NCI-H1105 treated with DMSO at 0.1 percent for 48 hours (cell line): Measurements from ENCODE around the gene TMEM127.

ENCODE experiments used
- DNase-seq: peaks from one replicate; lab custom pipeline; 2025; lab: John Stamatoyannopoulos, UW

The TMEM127 gene

DNA sequence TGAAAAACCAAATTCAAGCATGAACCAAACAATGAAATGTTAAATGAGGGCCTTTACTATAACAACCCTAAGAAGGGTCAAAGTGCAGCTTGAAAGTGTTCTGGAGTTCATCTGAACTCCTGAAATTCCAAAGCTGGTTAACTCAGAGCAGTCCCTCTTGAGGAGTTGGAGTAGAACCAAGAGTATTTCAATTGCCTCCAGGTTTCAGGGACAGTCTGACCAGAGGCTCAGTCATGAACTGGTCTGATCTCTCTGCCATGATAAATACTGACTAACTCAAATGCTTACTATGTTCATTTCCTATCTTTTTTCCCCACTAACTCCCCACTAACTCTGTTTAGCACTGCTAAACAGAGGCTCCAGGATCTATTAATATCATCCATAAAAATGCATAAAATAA lies 59.9 kb downstream of the TMEM127 start:
- no peak for DNase-seq

DNA sequence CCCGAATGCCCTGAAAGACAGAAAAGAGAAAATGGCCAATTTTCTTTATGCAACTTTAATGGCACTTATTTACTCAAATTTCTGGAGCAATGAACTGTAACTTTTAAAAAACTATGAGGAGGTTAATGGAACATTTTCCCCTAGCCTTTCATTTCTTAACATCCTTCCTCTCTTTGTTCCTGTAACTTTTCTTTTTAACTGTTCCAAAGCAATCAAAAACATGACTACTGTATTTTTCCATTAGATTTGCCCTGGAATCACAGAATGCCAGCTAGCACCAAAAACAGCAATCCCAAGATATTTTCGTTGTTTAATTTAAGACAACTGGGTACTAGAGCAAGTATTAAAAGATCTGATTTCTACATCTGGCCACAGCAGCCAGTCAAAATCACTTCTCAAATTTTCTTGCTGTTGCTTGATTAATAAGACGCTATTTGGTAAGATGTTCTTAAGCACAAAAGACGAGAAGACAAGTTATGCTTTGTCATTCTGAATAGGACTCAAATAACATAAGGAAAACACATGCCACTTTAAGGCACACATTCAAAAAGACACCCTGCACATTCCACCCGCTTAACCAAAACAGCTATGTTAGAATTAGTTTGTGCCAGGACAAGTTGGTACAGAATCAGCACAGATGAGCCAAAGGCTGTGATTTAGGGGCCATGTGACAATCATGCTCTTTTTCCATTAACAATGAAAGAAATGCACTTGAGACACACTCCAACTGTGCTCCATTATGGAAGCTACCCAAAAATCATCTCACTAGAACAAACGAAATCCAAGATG lies 60.8 kb downstream of the TMEM127 start:
- DNase-seq, result peak; percentile 10

DNA sequence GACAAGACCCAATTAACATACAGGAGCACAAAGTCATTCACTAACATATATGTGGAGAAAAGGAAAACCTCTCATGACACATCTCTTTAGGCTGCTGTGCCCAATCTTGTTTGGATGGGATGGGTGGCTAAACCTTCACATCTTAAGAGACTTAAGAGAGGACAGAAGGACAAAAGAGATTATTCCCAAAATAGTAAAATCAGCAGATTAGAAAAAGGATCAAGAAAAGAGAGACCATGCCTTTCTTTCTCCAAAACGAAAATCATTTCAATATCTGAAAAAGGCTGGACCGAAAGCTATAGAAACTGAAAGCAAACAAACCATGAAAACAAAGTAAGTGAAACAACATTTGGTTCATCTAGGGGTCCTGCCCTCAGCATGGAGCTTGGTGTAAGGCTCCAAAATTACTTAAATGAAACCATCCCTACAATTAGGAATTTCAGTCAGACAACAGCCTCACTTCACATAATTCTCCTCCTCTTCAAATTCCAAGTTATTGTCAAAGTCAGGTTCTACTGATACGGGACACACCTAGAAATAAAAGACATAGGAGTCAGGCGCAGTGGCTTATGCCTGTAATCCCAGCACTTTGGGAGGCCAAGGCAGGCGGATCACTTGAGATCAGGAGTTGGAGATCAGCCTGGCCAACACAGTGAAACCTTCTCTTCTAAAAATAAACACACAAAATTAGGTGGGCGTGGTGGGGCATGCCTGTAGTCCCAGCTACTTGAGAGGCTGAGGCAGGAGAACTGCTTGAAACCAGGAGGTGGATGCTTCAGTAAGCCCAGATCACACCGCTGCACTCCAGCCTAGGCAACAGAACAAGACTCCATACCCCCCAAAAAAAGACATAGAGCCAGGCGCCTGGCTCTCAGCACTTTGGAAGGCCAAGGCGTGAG lies 62.4 kb downstream of the TMEM127 start:
- no peak for DNase-seq

DNA sequence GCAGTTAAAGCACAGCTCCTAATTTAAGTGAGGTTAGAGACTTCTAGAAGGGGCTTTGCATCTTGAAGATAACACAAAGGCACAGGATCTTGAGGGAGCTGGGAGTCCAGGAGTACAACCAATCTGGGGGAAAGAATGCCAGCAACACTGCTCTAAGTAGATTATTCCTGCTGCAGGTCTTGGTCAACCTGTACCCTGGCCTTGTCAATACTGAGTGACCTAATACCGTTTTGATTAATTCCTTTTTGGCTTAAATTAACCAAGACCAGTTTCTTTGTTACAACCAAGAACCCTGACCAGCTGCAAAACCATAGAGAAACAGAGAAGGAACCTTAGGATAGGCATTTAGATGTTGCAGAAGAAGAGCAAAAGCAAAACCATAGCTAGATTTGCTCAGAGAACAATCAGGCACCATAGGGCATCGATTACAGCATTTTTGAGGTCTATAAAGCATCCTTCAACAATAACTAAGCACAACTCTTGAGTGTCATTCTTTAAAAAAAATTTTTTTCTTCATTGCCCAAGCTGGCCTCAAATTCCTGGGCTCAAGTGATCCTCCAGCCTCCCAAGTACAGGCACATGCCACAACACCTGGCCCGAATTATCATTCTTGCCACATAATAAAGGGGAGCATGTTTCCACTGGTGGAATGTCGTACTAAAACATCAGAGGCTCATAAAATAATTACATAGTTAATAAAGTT lies 63.5 kb downstream of the TMEM127 start:
- no peak for DNase-seq

DNA sequence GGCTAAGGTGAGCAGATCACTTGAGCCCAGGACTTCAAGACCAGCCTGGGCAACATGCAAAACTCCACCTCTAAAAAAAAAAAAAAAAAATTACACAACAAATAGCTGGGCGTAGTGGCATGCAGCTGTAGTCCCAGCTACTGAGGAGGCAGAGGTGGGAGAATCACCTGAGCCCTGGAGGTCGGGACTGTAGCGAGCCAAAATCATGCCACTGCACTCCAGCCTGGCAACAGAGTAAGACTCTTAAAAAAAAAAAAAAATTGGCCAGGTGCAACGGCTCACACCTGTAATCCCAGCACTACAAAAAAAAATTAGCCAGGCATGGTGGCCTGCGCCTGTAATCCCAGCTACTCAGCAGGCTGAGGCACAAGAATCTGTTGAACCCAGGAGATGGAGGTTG lies 64.5 kb downstream of the TMEM127 start:
- no peak for DNase-seq

DNA sequence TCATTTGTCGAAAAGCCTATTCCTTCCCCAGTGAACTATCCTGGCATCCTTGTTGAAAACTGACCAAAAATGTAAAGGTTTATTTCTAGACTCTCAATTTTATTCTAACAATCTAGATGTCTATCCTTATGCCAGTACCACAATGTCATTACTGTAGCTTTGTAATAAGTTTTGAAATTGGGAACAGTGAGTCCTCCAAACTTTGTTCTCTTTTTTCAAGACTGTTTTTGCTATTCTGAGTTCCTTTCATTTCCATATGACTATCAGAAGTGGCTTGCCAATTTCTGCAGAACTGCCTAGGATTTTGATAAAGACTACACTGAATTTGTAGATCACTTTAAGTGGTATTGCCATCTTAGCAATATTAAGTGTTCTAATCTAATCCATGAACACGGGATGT lies 66.9 kb downstream of the TMEM127 start:
- DNase-seq, result no peak
